ENCODE data around the gene OGDH. TPM values are rescaled to one million over a fixed set of nuclear protein-coding genes. Genes with fewer than 3 reads are reported as not detected.
A peak's percentile ranks its signal among the peaks of the same experiment; 100 is the strongest.

Gene OGDH
- total and polyA plus RNA-seq, 2 of the 13 experiments (the other 11 are each of a cell fraction or from before 2014, with no cell fraction given) = 17.4 to 25.4 TPM

DNA sequence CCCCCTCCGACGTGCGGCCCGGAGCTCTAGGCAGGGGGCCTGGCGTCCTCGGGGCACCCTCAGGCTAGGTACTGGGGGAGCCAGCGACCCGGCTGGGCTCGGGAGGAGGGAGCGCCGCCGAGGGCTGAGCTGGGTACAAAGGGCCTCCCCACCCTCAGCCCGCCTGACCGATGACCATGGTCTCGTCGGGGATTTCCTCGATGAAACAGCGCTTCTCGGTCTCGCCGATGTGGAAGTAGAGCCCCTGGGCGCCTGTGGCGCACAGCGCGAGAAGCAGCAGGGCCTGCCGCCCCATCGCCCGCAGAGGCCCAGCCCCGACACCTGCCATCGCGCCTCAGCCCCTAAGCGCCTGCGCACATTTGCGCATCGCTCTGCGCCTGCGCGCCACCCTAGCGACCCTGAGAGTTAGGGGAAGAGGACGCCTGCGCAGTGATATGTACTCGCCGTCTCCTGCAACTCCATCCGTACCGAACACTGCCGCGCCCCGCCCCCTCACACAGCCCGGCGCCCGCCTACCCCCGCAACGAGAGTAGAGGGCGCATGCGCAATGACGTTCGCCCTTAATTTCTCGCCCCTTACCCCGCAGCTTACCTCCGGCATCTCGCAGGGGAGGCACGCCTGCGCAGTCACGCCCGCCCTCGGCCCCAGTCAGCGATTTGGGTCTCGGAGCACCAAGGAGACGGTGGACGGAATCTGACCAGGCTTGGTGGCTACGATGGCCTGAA, 24.4 kb upstream of the OGDH start, which contains the start of gene TMED4 (continued):
- TF ChIP-seq TFDP2 (CRISPR knock-in tag; IDR thresholded peaks at IDR 0.05) (peak; percentile 49), RAD21 (CRISPR knock-in tag; IDR thresholded peaks at IDR 0.05) (peak; percentile 59; the same call in 1 of the 2 replicates), SAP130 (CRISPR knock-in tag; IDR thresholded peaks at IDR 0.05; ENCODE audit: low read depth) (peak; percentile 70), POLR2A (IDR thresholded peaks at IDR 0.05; ENCODE audit: insufficient read depth in 1 of 2, low read depth in 2 of 2, low read length in 2 of 2) (peak in 1 of 2 experiments; percentile 85; a peak in 2 of 4 replicates), ZNF567 (CRISPR knock-in tag; IDR thresholded peaks at IDR 0.05; ENCODE audit: borderline replicate concordance) (no peak), ZNF407 (CRISPR knock-in tag; IDR thresholded peaks at IDR 0.05; ENCODE audit: not compliant biosample characterization) (no peak), ZNF329 (CRISPR knock-in tag; IDR thresholded peaks at IDR 0.05; ENCODE audit: low read depth) (peak; percentile 86), FOXO1 (CRISPR knock-in tag; IDR thresholded peaks at IDR 0.05) (0 out of 2 replicates have a peak, but pooled peaks have one; percentile 16), ZFP1 (CRISPR knock-in tag; IDR thresholded peaks at IDR 0.05) (0 out of 2 replicates have a peak, but pooled peaks have one; percentile 23), SOX13 (IDR thresholded peaks at IDR 0.05) (0 out of 2 replicates have a peak, but pooled peaks have one; percentile 30), SOX13 (CRISPR knock-in tag; conservative IDR thresholded peaks at IDR 0.05 in 1 of 2, IDR thresholded peaks at IDR 0.05 in 1 of 2) (no peak), HMG20B (CRISPR knock-in tag; conservative IDR thresholded peaks at IDR 0.05) (no peak), ZC3H4 (CRISPR knock-in tag; IDR thresholded peaks at IDR 0.05; ENCODE audit: borderline replicate concordance) (no peak), POLR2AphosphoS5 (IDR thresholded peaks at IDR 0.05; ENCODE audit: low read depth, low read length) (peak; percentile 93), ATF7-NPFF (CRISPR knock-in tag; IDR thresholded peaks at IDR 0.05; ENCODE audit: low read depth) (peak; percentile 54; the same call in 1 of the 2 replicates), ELF1 (CRISPR knock-in tag; IDR thresholded peaks at IDR 0.05) (peak; percentile 37), YY1 (IDR thresholded peaks at IDR 0.05; ENCODE audit: insufficient read depth, insufficient replicate concordance, low read depth, low read length) (peak; percentile 82), ZNF136 (CRISPR knock-in tag; IDR thresholded peaks at IDR 0.05; ENCODE audit: low read depth) (0 out of 2 replicates have a peak, but pooled peaks have one; percentile 37)
- TF ChIP-seq, protein P1, sequence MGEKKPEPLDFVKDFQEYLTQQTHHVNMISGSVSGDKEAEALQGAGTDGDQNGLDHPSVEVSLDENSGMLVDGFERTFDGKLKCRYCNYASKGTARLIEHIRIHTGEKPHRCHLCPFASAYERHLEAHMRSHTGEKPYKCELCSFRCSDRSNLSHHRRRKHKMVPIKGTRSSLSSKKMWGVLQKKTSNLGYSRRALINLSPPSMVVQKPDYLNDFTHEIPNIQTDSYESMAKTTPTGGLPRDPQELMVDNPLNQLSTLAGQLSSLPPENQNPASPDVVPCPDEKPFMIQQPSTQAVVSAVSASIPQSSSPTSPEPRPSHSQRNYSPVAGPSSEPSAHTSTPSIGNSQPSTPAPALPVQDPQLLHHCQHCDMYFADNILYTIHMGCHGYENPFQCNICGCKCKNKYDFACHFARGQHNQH (CRISPR knock-in tag; IDR thresholded peaks at IDR 0.05) = peak; percentile 43; the same call in 1 of the 2 replicates
